ENCODE data around the gene SLC38A7. TPM values are rescaled to one million over a fixed set of nuclear protein-coding genes. Genes with fewer than 3 reads are reported as not detected.

SLC38A7 gene
- total and polyA plus RNA-seq, 2 of the 13 experiments (the other 11 are each of a cell fraction or from before 2014, with no cell fraction given): 13.2 to 14.1 TPM

GRCh38 chr16:58733671-58734458 lies 49.3 kb upstream of the SLC38A7 start, which contains the start of gene GOT2 (continued):
- TF ChIP-seq, protein P1, sequence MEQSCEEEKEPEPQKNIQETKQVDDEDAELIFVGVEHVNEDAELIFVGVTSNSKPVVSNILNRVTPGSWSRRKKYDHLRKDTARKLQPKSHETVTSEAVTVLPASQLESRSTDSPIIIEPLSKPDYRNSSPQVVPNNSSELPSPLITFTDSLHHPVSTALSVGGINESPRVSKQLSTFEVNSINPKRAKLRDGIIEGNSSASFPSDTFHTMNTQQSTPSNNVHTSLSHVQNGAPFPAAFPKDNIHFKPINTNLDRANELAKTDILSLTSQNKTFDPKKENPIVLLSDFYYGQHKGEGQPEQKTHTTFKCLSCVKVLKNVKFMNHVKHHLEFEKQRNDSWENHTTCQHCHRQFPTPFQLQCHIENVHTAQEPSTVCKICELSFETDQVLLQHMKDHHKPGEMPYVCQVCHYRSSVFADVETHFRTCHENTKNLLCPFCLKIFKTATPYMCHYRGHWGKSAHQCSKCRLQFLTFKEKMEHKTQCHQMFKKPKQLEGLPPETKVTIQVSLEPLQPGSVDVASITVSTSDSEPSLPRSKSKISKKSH (CRISPR knock-in tag; IDR thresholded peaks at IDR 0.05; ENCODE audit: borderline replicate concordance): peak; percentile 79; the same call in 1 of the 2 replicates
- TF ChIP-seq MEIS2 (CRISPR knock-in tag; IDR thresholded peaks at IDR 0.05): peak; percentile 67
- TF ChIP-seq, protein P2, sequence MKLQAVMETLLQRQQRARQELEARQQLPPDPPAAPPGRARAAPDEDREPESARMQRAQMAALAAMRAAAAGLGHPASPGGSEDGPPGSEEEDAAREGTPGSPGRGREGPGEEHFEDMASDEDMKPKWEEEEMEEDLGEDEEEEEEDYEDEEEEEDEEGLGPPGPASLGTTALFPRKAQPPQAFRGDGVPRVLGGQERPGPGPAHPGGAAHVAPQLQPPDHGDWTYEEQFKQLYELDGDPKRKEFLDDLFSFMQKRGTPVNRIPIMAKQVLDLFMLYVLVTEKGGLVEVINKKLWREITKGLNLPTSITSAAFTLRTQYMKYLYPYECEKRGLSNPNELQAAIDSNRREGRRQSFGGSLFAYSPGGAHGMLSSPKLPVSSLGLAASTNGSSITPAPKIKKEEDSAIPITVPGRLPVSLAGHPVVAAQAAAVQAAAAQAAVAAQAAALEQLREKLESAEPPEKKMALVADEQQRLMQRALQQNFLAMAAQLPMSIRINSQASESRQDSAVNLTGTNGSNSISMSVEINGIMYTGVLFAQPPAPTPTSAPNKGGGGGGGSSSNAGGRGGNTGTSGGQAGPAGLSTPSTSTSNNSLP (IDR thresholded peaks at IDR 0.05; ENCODE audit: low read depth, low read length): peak; percentile 59; the same call in 1 of the 2 replicates
- TF ChIP-seq ZSCAN31 (CRISPR knock-in tag; IDR thresholded peaks at IDR 0.05; ENCODE audit: low read depth): peak; percentile 81
- TF ChIP-seq NFIC (IDR thresholded peaks at IDR 0.05; ENCODE audit: low read length): no peak
- TF ChIP-seq ZNF577 (CRISPR knock-in tag; IDR thresholded peaks at IDR 0.05; ENCODE audit: borderline replicate concordance, low read depth): no peak
- TF ChIP-seq RFX5 (IDR thresholded peaks at IDR 0.05; ENCODE audit: low read depth, low read length): peak; percentile 40; the same call in 1 of the 2 replicates
- peak; percentile 54 for TF ChIP-seq HNF4A (CRISPR knock-in tag; IDR thresholded peaks at IDR 0.05)
- TF ChIP-seq MED13 (CRISPR knock-in tag; IDR thresholded peaks at IDR 0.05): peak; percentile 87
- peak; percentile 63; the same call in 1 of the 2 replicates for TF ChIP-seq ZNF644 (CRISPR knock-in tag; IDR thresholded peaks at IDR 0.05; ENCODE audit: low read depth)
- TF ChIP-seq ZKSCAN1 (IDR thresholded peaks at IDR 0.05; ENCODE audit: low read length): peak; percentile 36; the same call in 1 of the 2 replicates
- TF ChIP-seq RCOR2 (CRISPR knock-in tag; IDR thresholded peaks at IDR 0.05): peak; percentile 76
- no peak for TF ChIP-seq NPAS2 (CRISPR knock-in tag; IDR thresholded peaks at IDR 0.05; ENCODE audit: borderline replicate concordance)
- TF ChIP-seq SALL2 (CRISPR knock-in tag; IDR thresholded peaks at IDR 0.05): peak; percentile 97
- no peak for TF ChIP-seq HNF4G (IDR thresholded peaks at IDR 0.05; ENCODE audit: borderline replicate concordance, low read depth, low read length)
- peak; percentile 68; the same call in 1 of the 2 replicates for TF ChIP-seq HNF4G (CRISPR knock-in tag; IDR thresholded peaks at IDR 0.05; ENCODE audit: borderline replicate concordance, low read depth)
- no peak for TF ChIP-seq RORA (CRISPR knock-in tag; IDR thresholded peaks at IDR 0.05)
- peak; percentile 73 for TF ChIP-seq PATZ1 (CRISPR knock-in tag; IDR thresholded peaks at IDR 0.05)
- peak; percentile 92 for TF ChIP-seq SMAD1 (CRISPR knock-in tag; IDR thresholded peaks at IDR 0.05; ENCODE audit: borderline replicate concordance, low read depth)
- TF ChIP-seq ZNF33A (CRISPR knock-in tag; IDR thresholded peaks at IDR 0.05; ENCODE audit: borderline replicate concordance): 0 out of 2 replicates have a peak, but pooled peaks have one; percentile 62
- peak; percentile 97 for TF ChIP-seq TAF1 (CRISPR knock-in tag; IDR thresholded peaks at IDR 0.05)
- TF ChIP-seq ZNF549 (CRISPR knock-in tag; IDR thresholded peaks at IDR 0.05): no peak
- no peak for TF ChIP-seq HNRNPH1 (optimal IDR thresholded peaks at IDR 0.05; ENCODE audit: low read depth, low read length)
- TF ChIP-seq, protein P3, sequence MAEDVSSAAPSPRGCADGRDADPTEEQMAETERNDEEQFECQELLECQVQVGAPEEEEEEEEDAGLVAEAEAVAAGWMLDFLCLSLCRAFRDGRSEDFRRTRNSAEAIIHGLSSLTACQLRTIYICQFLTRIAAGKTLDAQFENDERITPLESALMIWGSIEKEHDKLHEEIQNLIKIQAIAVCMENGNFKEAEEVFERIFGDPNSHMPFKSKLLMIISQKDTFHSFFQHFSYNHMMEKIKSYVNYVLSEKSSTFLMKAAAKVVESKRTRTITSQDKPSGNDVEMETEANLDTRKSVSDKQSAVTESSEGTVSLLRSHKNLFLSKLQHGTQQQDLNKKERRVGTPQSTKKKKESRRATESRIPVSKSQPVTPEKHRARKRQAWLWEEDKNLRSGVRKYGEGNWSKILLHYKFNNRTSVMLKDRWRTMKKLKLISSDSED (CRISPR knock-in tag; IDR thresholded peaks at IDR 0.05): peak; percentile 65; the same call in 1 of the 2 replicates

All from HepG2 (cell line).